Measurements from ENCODE around the gene ARF6.

The ARF6 gene

GRCh38 chr14:49862089-49862673, 30.7 kb upstream of the ARF6 start:
- peak overlapping the region; percentile 75 to 79 for H3K4me3 ChIP-seq
- peak; percentile 88 to 91 for DNase-seq
- peak overlapping the region; percentile 93 to 96 for H3K27ac ChIP-seq
- peaks cover 0 to 23% (median 9%) of the 10 kb centered on the region in 4 donors for H3K4me1 ChIP-seq
- TF ChIP-seq, protein P1, sequence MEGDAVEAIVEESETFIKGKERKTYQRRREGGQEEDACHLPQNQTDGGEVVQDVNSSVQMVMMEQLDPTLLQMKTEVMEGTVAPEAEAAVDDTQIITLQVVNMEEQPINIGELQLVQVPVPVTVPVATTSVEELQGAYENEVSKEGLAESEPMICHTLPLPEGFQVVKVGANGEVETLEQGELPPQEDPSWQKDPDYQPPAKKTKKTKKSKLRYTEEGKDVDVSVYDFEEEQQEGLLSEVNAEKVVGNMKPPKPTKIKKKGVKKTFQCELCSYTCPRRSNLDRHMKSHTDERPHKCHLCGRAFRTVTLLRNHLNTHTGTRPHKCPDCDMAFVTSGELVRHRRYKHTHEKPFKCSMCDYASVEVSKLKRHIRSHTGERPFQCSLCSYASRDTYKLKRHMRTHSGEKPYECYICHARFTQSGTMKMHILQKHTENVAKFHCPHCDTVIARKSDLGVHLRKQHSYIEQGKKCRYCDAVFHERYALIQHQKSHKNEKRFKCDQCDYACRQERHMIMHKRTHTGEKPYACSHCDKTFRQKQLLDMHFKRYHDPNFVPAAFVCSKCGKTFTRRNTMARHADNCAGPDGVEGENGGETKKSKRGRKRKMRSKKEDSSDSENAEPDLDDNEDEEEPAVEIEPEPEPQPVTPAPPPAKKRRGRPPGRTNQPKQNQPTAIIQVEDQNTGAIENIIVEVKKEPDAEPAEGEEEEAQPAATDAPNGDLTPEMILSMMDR (IDR thresholded peaks at IDR 0.05), result peak; percentile 100
- H3K36me3 ChIP-seq, result no peaks in the 10 kb centered on the region
- intact Hi-C loops (cut with DNase I; ENCODE audit: low total_unique reads), result no loop called here
- H3K9me3 ChIP-seq, result no peaks in the 10 kb centered on the region
- H3K27me3 ChIP-seq, result no peaks in the 10 kb centered on the region

DNA sequence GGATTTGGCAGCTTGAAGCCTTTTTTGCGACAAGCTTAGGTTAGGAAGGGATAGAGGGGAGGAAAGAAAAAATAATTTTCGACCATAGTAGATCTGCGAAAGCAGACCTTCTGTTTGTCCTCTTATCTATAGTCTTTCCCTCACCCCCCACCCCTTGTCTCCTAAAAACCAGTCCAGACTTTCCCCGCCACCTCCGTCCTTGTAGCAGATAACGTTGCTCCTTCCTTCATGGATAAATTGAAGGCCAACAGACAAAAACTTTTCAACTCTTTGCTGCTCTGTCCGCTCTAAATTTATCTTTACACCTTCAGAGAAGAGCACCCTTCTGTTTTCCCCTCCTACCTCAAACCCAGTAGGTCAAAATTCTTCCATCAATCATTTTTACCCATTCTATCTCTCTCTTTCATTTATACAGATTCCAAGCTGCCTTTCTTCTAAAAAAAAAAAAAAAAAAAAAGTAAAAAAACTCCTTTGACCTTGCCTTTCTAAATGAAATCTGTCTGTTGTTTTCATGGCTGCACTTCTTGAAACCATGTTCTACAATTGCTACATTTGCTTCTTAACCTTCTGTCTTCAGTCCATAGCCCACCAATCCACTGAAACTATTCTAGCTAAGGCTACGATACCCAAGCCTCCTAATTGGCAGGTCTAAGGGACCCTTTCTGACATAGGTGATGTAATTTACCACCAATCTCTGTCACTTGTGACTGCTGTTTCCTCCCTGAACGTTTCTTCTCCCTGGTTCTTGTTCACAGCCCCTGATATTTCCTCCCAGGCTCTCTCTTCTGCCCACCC, 29.2 kb upstream of the ARF6 start:
- Histone ChIP-seq H3K9me3 (no peaks in the 10 kb centered on the region), H3K4me1 (peaks cover 0 to 30% (median 15%) of the 10 kb centered on the region in 4 donors), H3K27ac (peak overlapping the region; percentile 93 to 96), H3K36me3 (no peaks in the 10 kb centered on the region), H3K4me3 (peak overlapping the region; percentile 75 to 79), H3K27me3 (no peaks in the 10 kb centered on the region)
- no peak for DNase-seq
- intact Hi-C loops (cut with DNase I; ENCODE audit: low total_unique reads), result no loop called here
- TF ChIP-seq, protein P1 (IDR thresholded peaks at IDR 0.05), result no peak

- Histone ChIP-seq H3K27me3 (no peaks in the 10 kb centered on the region), H3K9me3 (no peaks in the 10 kb centered on the region), H3K4me1 (peaks cover 0 to 28% (median 13%) of the 10 kb centered on the region in 4 donors), H3K36me3 (no peaks in the 10 kb centered on the region), H3K4me3 (no peak overlapping the region), H3K27ac (peak overlapping the region; percentile 93 to 96)
- DNase-seq, result peak; percentile 80 to 84
- TF ChIP-seq, protein P1 (IDR thresholded peaks at IDR 0.05), result peak; percentile 66 to 73
- intact Hi-C loops (cut with DNase I; ENCODE audit: low total_unique reads), result no loop called here
Observed at GRCh38 chr14:49865431-49865859, 27.4 kb upstream of the ARF6 start.

DNA sequence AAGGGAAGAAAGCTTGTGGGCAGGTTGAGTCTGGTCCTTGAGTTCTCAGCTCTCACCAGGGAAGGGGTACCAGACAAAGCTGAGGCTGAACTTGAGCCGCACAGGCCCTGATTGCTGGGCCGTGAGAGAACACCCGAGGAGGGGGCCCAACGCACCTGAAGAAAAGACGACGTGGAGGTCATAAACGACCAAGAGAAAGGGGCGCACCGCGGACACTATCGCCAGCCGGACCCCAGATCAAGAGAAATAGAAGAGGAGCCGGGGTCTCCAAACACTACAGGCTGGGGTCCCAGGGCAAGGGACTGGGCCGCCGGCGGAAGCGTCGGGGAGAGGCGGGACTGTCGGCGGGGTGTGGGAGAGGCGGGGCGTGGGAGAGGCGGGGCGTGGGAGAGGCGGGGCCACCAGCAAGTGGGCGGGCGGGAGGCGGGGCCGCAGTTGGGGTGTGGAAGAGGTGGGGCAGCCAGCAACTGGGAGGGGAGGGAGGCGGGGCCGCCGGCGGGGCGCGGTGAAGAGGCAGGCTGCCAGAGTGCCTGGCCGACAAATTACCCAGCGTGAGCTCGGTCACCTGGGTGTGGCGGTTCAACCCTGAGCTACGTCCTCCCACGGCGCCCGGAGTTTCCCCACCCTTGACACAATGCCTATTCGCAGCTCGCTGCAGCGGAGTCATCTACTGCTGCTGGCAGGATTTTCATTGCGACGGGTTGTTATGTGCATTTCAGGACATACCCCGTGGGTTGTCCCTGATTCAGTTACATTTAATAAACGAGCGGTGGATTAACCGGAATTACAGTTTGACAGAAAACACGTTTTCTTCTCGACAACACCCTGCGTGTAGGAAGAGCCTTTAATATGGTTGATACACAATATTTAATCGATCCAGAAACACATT, 24.8 kb upstream of the ARF6 start:
- H3K9me3 ChIP-seq, result no peaks in the 10 kb centered on the region
- H3K4me3 ChIP-seq, result peak overlapping the region; percentile 66 to 79
- H3K27me3 ChIP-seq, result no peaks in the 10 kb centered on the region
- H3K4me1 ChIP-seq, result peaks cover 0 to 19% (median 9%) of the 10 kb centered on the region in 4 donors
- intact Hi-C loops (cut with DNase I; ENCODE audit: low total_unique reads), result no loop called here
- H3K27ac ChIP-seq, result peak overlapping the region; percentile 94 to 95
- H3K36me3 ChIP-seq, result no peaks in the 10 kb centered on the region
- TF ChIP-seq, protein P1 (IDR thresholded peaks at IDR 0.05), result no peak
- DNase-seq, result peak; percentile 95 to 98

DNA sequence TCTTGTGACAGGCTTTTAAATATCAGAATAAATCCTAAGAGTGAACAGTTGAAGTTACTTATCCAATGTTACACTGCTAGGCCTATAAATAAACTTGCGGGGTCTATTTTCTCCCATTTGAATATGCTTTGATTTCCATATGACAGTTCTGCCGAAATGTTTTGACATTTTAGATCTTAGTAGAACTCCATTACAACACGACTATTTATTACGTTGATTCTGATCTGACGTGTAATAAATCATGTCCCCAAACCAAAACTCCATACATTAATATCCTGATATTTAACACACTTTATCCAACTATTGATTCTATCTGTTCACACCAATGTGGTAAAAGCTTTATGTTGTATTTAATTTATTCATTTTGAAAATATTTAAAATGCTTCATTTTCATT, 24.2 kb upstream of the ARF6 start:
- peak overlapping the region; percentile 94 to 95 for H3K27ac ChIP-seq
- TF ChIP-seq, protein P1 (IDR thresholded peaks at IDR 0.05), result no peak
- peaks cover 0 to 17% (median 9%) of the 10 kb centered on the region in 4 donors for H3K4me1 ChIP-seq
- H3K27me3 ChIP-seq, result no peaks in the 10 kb centered on the region
- intact Hi-C loops (cut with DNase I; ENCODE audit: low total_unique reads), result no loop called here
- peak overlapping the region; percentile 66 to 79 for H3K4me3 ChIP-seq
- H3K9me3 ChIP-seq, result no peaks in the 10 kb centered on the region
- DNase-seq, result no peak
- no peaks in the 10 kb centered on the region for H3K36me3 ChIP-seq

Data from tibial artery (tissue), 4 donors.